GM12892 (cell line): ENCODE data around the gene DENND6A.

Source experiments
- POLR2A ChIP-seq: IDR thresholded peaks from 2 replicates; pipeline ENCODE4 v1.6.1; 2011; ENCODE audit warnings: low read depth, low read length, control low read depth
- POLR2AphosphoS5 ChIP-seq: IDR thresholded peaks from 2 replicates; pipeline ENCODE4 v1.6.1; 2011; ENCODE audit warnings: low read depth, low read length, control low read depth
- TAF1 ChIP-seq: IDR thresholded peaks from 2 replicates; pipeline ENCODE4 v1.6.1; 2011; ENCODE audit warnings: low read depth, mild to moderate bottlenecking, control low read depth, low read length, borderline replicate concordance

DNA sequence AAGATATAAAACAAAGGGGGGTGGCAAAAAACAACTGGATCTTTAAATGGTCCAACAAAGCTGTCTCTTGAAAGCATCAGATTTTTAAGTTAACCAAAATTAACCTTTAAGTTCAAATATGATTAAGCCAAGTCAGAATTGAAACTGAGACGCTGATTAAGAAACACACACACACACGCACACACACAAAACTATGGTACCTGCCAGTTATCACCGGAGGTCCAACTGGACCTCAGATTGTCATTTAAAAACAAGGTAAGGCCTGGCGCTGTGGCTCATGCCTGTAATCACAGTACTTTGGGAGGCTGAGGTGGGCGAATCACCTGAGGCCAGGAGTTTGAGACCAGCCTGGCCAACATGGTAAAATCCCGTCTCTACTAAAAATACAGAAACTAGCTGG lies 106.1 kb downstream of the DENND6A start:
- TF ChIP-seq POLR2A (no peak), TAF1 (no peak), POLR2AphosphoS5 (no peak)
